Loucy (cell line): ENCODE data around the gene TLDC2.
A peak's percentile ranks its signal among the peaks of the same experiment; 100 is the strongest.

Experiments
- H2AFZ ChIP-seq: fragments of 200-600 bp; sonication (generic); 2 replicates; pipeline ENCODE4 v1.6.0; 2016; ENCODE audit warnings: antibody characterized with exemption, mild to moderate bottlenecking, low read length, moderate library complexity
- H3F3A ChIP-seq: fragments of 200-600 bp; 2 replicates; pipeline ENCODE4 v1.6.0; 2016; ENCODE audit warnings: antibody characterized with exemption, low read depth, mild to moderate bottlenecking
- H3K27me3 ChIP-seq: fragments of 200-600 bp; sonication (generic); 2 replicates; pipeline ENCODE4 v1.6.1; 2014; ENCODE audit warnings: low read length, mild to moderate bottlenecking; ENCODE audit not compliant: insufficient read depth, poor library complexity, severe bottlenecking
- H3K36me3 ChIP-seq: fragments of 200-600 bp; sonication (generic); 2 replicates; pipeline ENCODE4 v1.6.1; 2016; ENCODE audit warnings: low read length; ENCODE audit not compliant: insufficient read depth
- H3K4me1 ChIP-seq: fragments of 200-600 bp; sonication (generic); 2 replicates; pipeline ENCODE4 v1.5.1; 2014; ENCODE audit warnings: low read length, mild to moderate bottlenecking; ENCODE audit not compliant: insufficient read depth, poor library complexity, severe bottlenecking
- H3K4me2 ChIP-seq: fragments of 200-600 bp; sonication (generic); 2 replicates; pipeline ENCODE4 v1.6.0; 2014; ENCODE audit warnings: antibody characterized with exemption, low read length, low read depth, mild to moderate bottlenecking; ENCODE audit not compliant: poor library complexity, severe bottlenecking
- H3K4me3 ChIP-seq: fragments of 200-600 bp; sonication (generic); 2 replicates; pipeline ENCODE4 v1.5.1; 2014; ENCODE audit warnings: low read length, mild to moderate bottlenecking, mixed read lengths; ENCODE audit not compliant: poor library complexity, severe bottlenecking
- H3K79me2 ChIP-seq: fragments of 200-600 bp; sonication (generic); 2 replicates; pipeline ENCODE4 v1.6.1; 2014; ENCODE audit warnings: low read length; ENCODE audit not compliant: insufficient read depth
- H3K9ac ChIP-seq: fragments of 200-600 bp; sonication (generic); 2 replicates; pipeline ENCODE4 v1.6.0; 2014; ENCODE audit warnings: mild to moderate bottlenecking, low read depth, low read length, moderate library complexity; ENCODE audit not compliant: poor library complexity, severe bottlenecking
- H3K9me2 ChIP-seq: fragments of 200-600 bp; sonication (generic); replicated peaks from 2 replicates; pipeline ENCODE4 v1.6.1; 2016; ENCODE audit warnings: low read depth, low read length, mixed read lengths
- H3K9me3 ChIP-seq: fragments of 200-600 bp; sonication (generic); 2 replicates; pipeline ENCODE4 v1.6.1; 2014; ENCODE audit warnings: mild to moderate bottlenecking, antibody characterized with exemption, low read length, low read depth; ENCODE audit not compliant: insufficient read depth
- H4K20me1 ChIP-seq: fragments of 200-600 bp; sonication (generic); 2 replicates; pipeline ENCODE4 v1.6.0; 2014; ENCODE audit warnings: antibody characterized with exemption, low read length, mild to moderate bottlenecking; ENCODE audit not compliant: insufficient read depth, poor library complexity, severe bottlenecking
- CTCF ChIP-seq: fragments of 200-600 bp; sonication (generic); conservative IDR thresholded peaks from 2 replicates; pipeline ENCODE4 v1.5.1; 2014; ENCODE audit warnings: mild to moderate bottlenecking, antibody characterized with exemption, low read length
- EZH2phosphoT487 ChIP-seq: fragments of 200-600 bp; IDR thresholded peaks from 2 replicates; pipeline ENCODE4 v1.6.1; 2018; ENCODE audit warnings: antibody characterized with exemption, mild to moderate bottlenecking, moderate library complexity, borderline replicate concordance

Gene TLDC2

GRCh38 chr20:36924167-36925045, 48.5 kb downstream of the TLDC2 start:
- Histone ChIP-seq H3K9ac (no peak overlapping the region), H3K36me3 (no peaks in the 10 kb centered on the region), H3K9me2 (no peaks in the 10 kb centered on the region), H3K9me3 (no peaks in the 10 kb centered on the region), H3K4me1 (no peaks in the 10 kb centered on the region), H3K27me3 (no peaks in the 10 kb centered on the region), H3K4me3 (no peak overlapping the region), H3K79me2 (no peaks in the 10 kb centered on the region), H3F3A (no peaks in the 10 kb centered on the region), H4K20me1 (no peaks in the 10 kb centered on the region), H2AFZ (peak overlapping the region; percentile 36; the same call in 1 of the 2 replicates), H3K4me2 (no peak overlapping the region)
- TF ChIP-seq EZH2phosphoT487 (no peak), CTCF (no peak)

GRCh38 chr20:36925234-36925633, 49.3 kb downstream of the TLDC2 start:
- Histone ChIP-seq H3K4me2 (no peak overlapping the region), H3K9ac (no peak overlapping the region), H3F3A (no peaks in the 10 kb centered on the region), H3K4me3 (no peak overlapping the region), H3K27me3 (no peaks in the 10 kb centered on the region), H3K9me2 (no peaks in the 10 kb centered on the region), H3K36me3 (no peaks in the 10 kb centered on the region), H3K79me2 (no peaks in the 10 kb centered on the region), H3K9me3 (no peaks in the 10 kb centered on the region), H3K4me1 (no peaks in the 10 kb centered on the region), H2AFZ (no peak overlapping the region), H4K20me1 (no peaks in the 10 kb centered on the region)
- TF ChIP-seq CTCF (no peak), EZH2phosphoT487 (no peak)

GRCh38 chr20:36926653-36927200, 50.8 kb downstream of the TLDC2 start:
- no peaks in the 10 kb centered on the region for H3K27me3 ChIP-seq
- H3K79me2 ChIP-seq: no peaks in the 10 kb centered on the region
- no peaks in the 10 kb centered on the region for H3K36me3 ChIP-seq
- no peaks in the 10 kb centered on the region for H3K9me3 ChIP-seq
- H3F3A ChIP-seq: no peaks in the 10 kb centered on the region
- H2AFZ ChIP-seq: no peak overlapping the region
- TF ChIP-seq CTCF (no peak), EZH2phosphoT487 (no peak)
- no peaks in the 10 kb centered on the region for H3K9me2 ChIP-seq
- no peaks in the 10 kb centered on the region for H4K20me1 ChIP-seq
- no peak overlapping the region for H3K9ac ChIP-seq
- H3K4me2 ChIP-seq: no peak overlapping the region
- no peak overlapping the region for H3K4me3 ChIP-seq
- no peaks in the 10 kb centered on the region for H3K4me1 ChIP-seq
